ENCODE measurements around the gene ABAT.

DNA sequence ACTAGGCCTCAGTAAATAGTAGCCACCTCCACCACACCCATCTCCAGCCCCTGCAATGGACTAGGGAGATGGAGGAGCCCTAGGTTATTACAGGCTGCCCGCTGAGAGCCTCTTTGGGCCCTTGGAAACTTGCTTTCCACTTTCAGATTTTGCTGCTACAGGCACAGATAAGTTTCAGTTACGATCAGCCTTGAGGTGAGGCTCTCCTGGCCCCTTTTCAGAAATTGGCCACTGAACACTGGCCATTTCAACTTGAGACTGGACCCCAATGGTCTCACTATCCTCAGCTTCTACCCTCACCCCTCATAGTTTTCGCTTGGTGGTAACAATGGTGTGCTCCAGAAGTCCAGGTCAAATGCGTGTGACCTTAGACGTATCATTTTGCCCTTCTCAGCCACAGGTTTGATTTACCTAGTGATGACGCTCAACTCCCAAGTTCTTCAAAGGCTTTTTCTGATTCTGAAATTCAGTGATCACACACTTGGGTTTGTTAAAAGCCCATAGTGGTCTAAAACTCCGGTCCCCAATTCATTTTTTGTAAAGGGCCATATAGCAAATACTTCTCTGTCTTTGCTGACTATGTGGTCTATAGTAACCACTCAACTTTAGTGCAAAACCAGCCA, 124.2 kb downstream of the ABAT start:
- TF ChIP-seq POLR2A (IDR thresholded peaks at IDR 0.05; ENCODE audit: borderline replicate concordance, extremely low read depth, insufficient read depth, insufficient read length) (no peak), EZH2 (IDR thresholded peaks at IDR 0.05) (no peak), TCF7L2 (IDR thresholded peaks at IDR 0.05; ENCODE audit: borderline replicate concordance, extremely low read depth, insufficient read depth, insufficient read length) (no peak), ZNF274 (IDR thresholded peaks at IDR 0.05; ENCODE audit: low read depth, low read length) (no peak), POLR2AphosphoS5 (IDR thresholded peaks at IDR 0.05; ENCODE audit: low read depth, low read length) (no peak), YY1 (IDR thresholded peaks at IDR 0.05; ENCODE audit: extremely low read depth, insufficient replicate concordance, low read depth, low read length) (no peak)
- TF ChIP-seq, protein P1, sequence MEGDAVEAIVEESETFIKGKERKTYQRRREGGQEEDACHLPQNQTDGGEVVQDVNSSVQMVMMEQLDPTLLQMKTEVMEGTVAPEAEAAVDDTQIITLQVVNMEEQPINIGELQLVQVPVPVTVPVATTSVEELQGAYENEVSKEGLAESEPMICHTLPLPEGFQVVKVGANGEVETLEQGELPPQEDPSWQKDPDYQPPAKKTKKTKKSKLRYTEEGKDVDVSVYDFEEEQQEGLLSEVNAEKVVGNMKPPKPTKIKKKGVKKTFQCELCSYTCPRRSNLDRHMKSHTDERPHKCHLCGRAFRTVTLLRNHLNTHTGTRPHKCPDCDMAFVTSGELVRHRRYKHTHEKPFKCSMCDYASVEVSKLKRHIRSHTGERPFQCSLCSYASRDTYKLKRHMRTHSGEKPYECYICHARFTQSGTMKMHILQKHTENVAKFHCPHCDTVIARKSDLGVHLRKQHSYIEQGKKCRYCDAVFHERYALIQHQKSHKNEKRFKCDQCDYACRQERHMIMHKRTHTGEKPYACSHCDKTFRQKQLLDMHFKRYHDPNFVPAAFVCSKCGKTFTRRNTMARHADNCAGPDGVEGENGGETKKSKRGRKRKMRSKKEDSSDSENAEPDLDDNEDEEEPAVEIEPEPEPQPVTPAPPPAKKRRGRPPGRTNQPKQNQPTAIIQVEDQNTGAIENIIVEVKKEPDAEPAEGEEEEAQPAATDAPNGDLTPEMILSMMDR (IDR thresholded peaks at IDR 0.05 in 2 of 3, conservative IDR thresholded peaks at IDR 0.05 in 1 of 3; ENCODE audit: borderline replicate concordance in 1 of 3, insufficient read depth in 1 of 3, low read depth in 2 of 3, low read length in 2 of 3), result no peak
